Calu3 (cell line): ENCODE measurements around the gene SSR2. TPM values are rescaled to one million over a fixed set of nuclear protein-coding genes. Genes with fewer than 3 reads are reported as not detected.

Experiments
- BruUV-seq: library from RNA; stranded (reverse); fragments of 400-500 nt; replicated peaks from 2 replicates; lab custom pipeline; 2021; lab: Mats Ljungman, UMichigan
- CTCF ChIA-PET: fragments of 300-600 bp; sonication (Branson Sonifier 250); formaldehyde crosslinking; loops from one replicate; lab custom pipeline; 2022; ENCODE audit warnings: antibody characterized with exemption; lab: Charles Lee
- DNase-seq: peaks from one replicate; pipeline ENCODE4 v3.0.0; 2022
- H3K27ac Mint-ChIP-seq: one replicate; pipeline ENCODE4 v1.8.0; 2022; ENCODE audit warnings: mixed read lengths; ENCODE audit not compliant: unreplicated experiment
- H3K27me3 Mint-ChIP-seq: one replicate; pipeline ENCODE4 v1.8.0; 2022; ENCODE audit warnings: mixed read lengths; ENCODE audit not compliant: unreplicated experiment
- H3K36me3 Mint-ChIP-seq: one replicate; pipeline ENCODE4 v1.8.0; 2022; ENCODE audit warnings: mild to moderate bottlenecking, moderate library complexity, mixed read lengths; ENCODE audit not compliant: insufficient read depth, unreplicated experiment
- H3K4me1 Mint-ChIP-seq: one replicate; pipeline ENCODE4 v1.8.0; 2022; ENCODE audit warnings: mild to moderate bottlenecking, low read depth, mixed read lengths; ENCODE audit not compliant: unreplicated experiment
- H3K4me3 Mint-ChIP-seq: one replicate; pipeline ENCODE4 v1.8.0; 2022; ENCODE audit warnings: mild to moderate bottlenecking, low read depth, moderate library complexity, mixed read lengths; ENCODE audit not compliant: unreplicated experiment
- H3K9me3 Mint-ChIP-seq: one replicate; pipeline ENCODE4 v1.8.0; 2022; ENCODE audit warnings: low read depth, mixed read lengths; ENCODE audit not compliant: unreplicated experiment
- CTCF ChIP-seq: fragments of 200-600 bp; IDR thresholded peaks from one replicate; pipeline ENCODE4 v1.8.0; 2022; ENCODE audit warnings: antibody characterized with exemption; ENCODE audit not compliant: unreplicated experiment
- intact Hi-C: fragments of 100-400 bp; cut with micrococcal nuclease; formaldehyde crosslinking; loops from one replicate; pipeline ENCODE4 v1.10.0; 2022; ENCODE audit not compliant: unreplicated experiment
- total RNA-seq: library from RNA; stranded (reverse); gene quantifications from 2 replicates; pipeline ENCODE4 v1.2.3, GENCODE V29; 2022

Gene SSR2
- total RNA-seq, 1 experiment from 2014 or later = 246 TPM

GRCh38 chr1:155969377-155969791 is 51.4 kb downstream of the SSR2 start:
- no peak overlapping the region for H3K27ac Mint-ChIP-seq
- H3K4me3 Mint-ChIP-seq = no peak overlapping the region
- intact Hi-C loops = no loop called here
- no peak for TF ChIP-seq CTCF
- H3K4me1 Mint-ChIP-seq = peaks cover 40% of the 10 kb centered on the region
- no peaks in the 10 kb centered on the region for H3K9me3 Mint-ChIP-seq
- no peak for DNase-seq
- no peaks in the 10 kb centered on the region for H3K27me3 Mint-ChIP-seq
- BruUV-seq = no TSS peak
- CTCF ChIA-PET = no interaction called here
- H3K36me3 Mint-ChIP-seq = peaks cover 76% of the 10 kb centered on the region

- H3K4me3 Mint-ChIP-seq = no peak overlapping the region
- no peaks in the 10 kb centered on the region for H3K27me3 Mint-ChIP-seq
- TF ChIP-seq CTCF = no peak
- intact Hi-C loops = no loop called here
- H3K36me3 Mint-ChIP-seq = peaks cover 76% of the 10 kb centered on the region
- peaks cover 36% of the 10 kb centered on the region for H3K4me1 Mint-ChIP-seq
- H3K9me3 Mint-ChIP-seq = no peaks in the 10 kb centered on the region
- DNase-seq = no peak
- CTCF ChIA-PET = interaction anchor here (1.0 kb wide), 2 partner anchors 10 to 34 kb away, joined by 3 read pairs; partner anchors contain the start of gene KHDC4
- no peak overlapping the region for H3K27ac Mint-ChIP-seq
- BruUV-seq = no TSS peak
Measured at GRCh38 chr1:155968670-155969069, 52.1 kb downstream of the SSR2 start.

- Mint-ChIP-seq H3K4me3 (no peak overlapping the region), H3K36me3 (peaks cover 82% of the 10 kb centered on the region), H3K4me1 (peaks cover 31% of the 10 kb centered on the region), H3K9me3 (no peaks in the 10 kb centered on the region), H3K27ac (peak overlapping the region; percentile 7), H3K27me3 (no peaks in the 10 kb centered on the region)
- no peak for DNase-seq
- intact Hi-C loops = no loop called here
- no TSS peak for BruUV-seq
- no peak for TF ChIP-seq CTCF
- CTCF ChIA-PET = interaction anchor here (0.6 to 1.3 kb wide), 4 partner anchors 11 to 264 kb away, joined by 3 to 4 read pairs (median 3); partner anchors contain the start of gene KHDC4
Measured at GRCh38 chr1:155968051-155968400, 52.7 kb downstream of the SSR2 start.

GRCh38 chr1:155967341-155968050 is 53.3 kb downstream of the SSR2 start:
- CTCF ChIA-PET = interaction anchor here (0.6 to 1.3 kb wide), 3 partner anchors 22 to 264 kb away, joined by 3 to 4 read pairs (median 3); partner anchors contain the start of gene KHDC4
- no peak for DNase-seq
- no peak for TF ChIP-seq CTCF
- Mint-ChIP-seq H3K27me3 (no peaks in the 10 kb centered on the region), H3K4me1 (peaks cover 31% of the 10 kb centered on the region), H3K9me3 (no peaks in the 10 kb centered on the region), H3K4me3 (no peak overlapping the region), H3K36me3 (peaks cover 82% of the 10 kb centered on the region), H3K27ac (peak overlapping the region; percentile 7)
- intact Hi-C loops = no loop called here
- no TSS peak for BruUV-seq
